ENCODE results near the gene OGFOD1. TPM values are rescaled to one million over a fixed set of nuclear protein-coding genes. Genes with fewer than 3 reads are reported as not detected.

OGFOD1 gene
- total RNA-seq, 1 donor from 2014 or later, result 44.3 TPM

- DNase-seq (ENCODE audit: low spot score), result no peak
These were observed 24.8 kb upstream of the OGFOD1 start for GRCh38 chr16:56426585-56426984.

GRCh38 chr16:56428091-56428490 is 23.3 kb upstream of the OGFOD1 start:
- no peak for DNase-seq (ENCODE audit: low spot score)

- no peak for DNase-seq (ENCODE audit: low spot score)
These were observed 15.1 kb upstream of the OGFOD1 start for GRCh38 chr16:56436258-56436657.

- no peak for DNase-seq (ENCODE audit: low spot score)
These were observed 13.3 kb upstream of the OGFOD1 start for GRCh38 chr16:56438038-56438437.

- no peak for DNase-seq (ENCODE audit: low spot score)
These were observed 4.1 kb upstream of the OGFOD1 start for GRCh38 chr16:56447286-56447685.

GRCh38 chr16:56448005-56448404 is 3.3 kb upstream of the OGFOD1 start:
- no peak for DNase-seq (ENCODE audit: low spot score)

- DNase-seq (ENCODE audit: low spot score), result no peak
These were observed 924 bp upstream of the OGFOD1 start for GRCh38 chr16:56450275-56450985.

- DNase-seq (ENCODE audit: low spot score), result no peak
These were observed 667 bp downstream of the OGFOD1 start for GRCh38 chr16:56451753-56452689.

- DNase-seq (ENCODE audit: low spot score), result no peak
These were observed 6.6 kb downstream of the OGFOD1 start for GRCh38 chr16:56457927-56458470.

GRCh38 chr16:56460101-56460500 is 8.7 kb downstream of the OGFOD1 start:
- no peak for DNase-seq (ENCODE audit: low spot score)

- no peak for DNase-seq (ENCODE audit: low spot score)
These were observed 10.9 kb downstream of the OGFOD1 start for GRCh38 chr16:56462064-56462796.

GRCh38 chr16:56463153-56463552 is 11.8 kb downstream of the OGFOD1 start:
- DNase-seq (ENCODE audit: low spot score), result no peak

- no peak for DNase-seq (ENCODE audit: low spot score)
These were observed 15.0 kb downstream of the OGFOD1 start for GRCh38 chr16:56466344-56466743.

GRCh38 chr16:56468800-56469199 is 17.4 kb downstream of the OGFOD1 start:
- DNase-seq (ENCODE audit: low spot score), result no peak

GRCh38 chr16:56469748-56470147 is 18.4 kb downstream of the OGFOD1 start:
- no peak for DNase-seq (ENCODE audit: low spot score)

- no peak for DNase-seq (ENCODE audit: low spot score)
These were observed 18.9 kb downstream of the OGFOD1 start for GRCh38 chr16:56470232-56470631.

GRCh38 chr16:56470666-56471065 is 19.3 kb downstream of the OGFOD1 start:
- DNase-seq (ENCODE audit: low spot score), result no peak

- no peak for DNase-seq (ENCODE audit: low spot score)
These were observed 23.8 kb downstream of the OGFOD1 start for GRCh38 chr16:56475201-56475600.

GRCh38 chr16:56477096-56477878 is 25.9 kb downstream of the OGFOD1 start:
- no peak for DNase-seq (ENCODE audit: low spot score)

GRCh38 chr16:56478281-56479049 is 27.1 kb downstream of the OGFOD1 start:
- no peak for DNase-seq (ENCODE audit: low spot score)
